Astrocyte (in vitro differentiated cells and primary cell): Measurements from ENCODE around the gene CIAO3. TPM values are rescaled to one million over a fixed set of nuclear protein-coding genes. Genes with fewer than 3 reads are reported as not detected.

Source experiments
- DNase-seq: peaks from one replicate; pipeline ENCODE4 v3.0.0-alpha.2; 2010; ENCODE audit warnings: low read depth
- FAIRE-seq: peaks from 2 replicates; lab custom pipeline; 2011; peaks lifted over from hg19 to GRCh38; lab: Jason Lieb, UNC
- H2AFZ ChIP-seq: 2 replicates; pipeline ENCODE4 v1.6.0; 2012; ENCODE audit warnings: low read depth, low read length, inconsistent platforms
- H3K27ac ChIP-seq: 2 replicates; pipeline ENCODE4 v1.5.1; 2011; ENCODE audit warnings: low read depth, low read length, inconsistent platforms
- H3K27me3 ChIP-seq: 2 replicates; pipeline ENCODE4 v1.6.0; 2011; ENCODE audit warnings: low read length, inconsistent platforms; ENCODE audit not compliant: insufficient read depth
- H3K36me3 ChIP-seq: 2 replicates; pipeline ENCODE4 v1.5.1; 2011; ENCODE audit warnings: low read length, inconsistent platforms; ENCODE audit not compliant: insufficient read depth
- H3K4me1 ChIP-seq: 2 replicates; pipeline ENCODE4 v1.5.1; 2011; ENCODE audit warnings: low read length, inconsistent platforms; ENCODE audit not compliant: insufficient read depth
- H3K4me2 ChIP-seq: 2 replicates; pipeline ENCODE4 v1.6.0; 2012; ENCODE audit warnings: low read length, inconsistent platforms
- H3K4me3 ChIP-seq: 2 replicates; pipeline ENCODE4 v1.5.1; 2011; ENCODE audit warnings: low read depth, mild to moderate bottlenecking, low read length, inconsistent platforms; ENCODE audit not compliant: insufficient read depth
- H3K79me2 ChIP-seq: 2 replicates; pipeline ENCODE4 v1.6.0; 2012; ENCODE audit warnings: mild to moderate bottlenecking, low read length, inconsistent platforms; ENCODE audit not compliant: insufficient read depth
- H3K9ac ChIP-seq: 2 replicates; pipeline ENCODE4 v1.6.0; 2012; ENCODE audit warnings: mild to moderate bottlenecking, low read length, inconsistent platforms
- H3K9me3 ChIP-seq: 2 replicates; pipeline ENCODE4 v1.5.1; 2012; ENCODE audit warnings: low read depth, mild to moderate bottlenecking, low read length, inconsistent platforms; ENCODE audit not compliant: insufficient read depth
- H4K20me1 ChIP-seq: 2 replicates; pipeline ENCODE4 v1.6.0; 2012; ENCODE audit warnings: low read length, inconsistent platforms; ENCODE audit not compliant: insufficient read depth
- H3K27ac Mint-ChIP-seq: one replicate; pipeline ENCODE4 v1.8.0; 2021; ENCODE audit warnings: mild to moderate bottlenecking, mixed read lengths; ENCODE audit not compliant: unreplicated experiment
- H3K27me3 Mint-ChIP-seq: one replicate; pipeline ENCODE4 v1.8.0; 2021; ENCODE audit warnings: low read depth, mixed read lengths; ENCODE audit not compliant: unreplicated experiment
- H3K36me3 Mint-ChIP-seq: one replicate; pipeline ENCODE4 v1.8.0; 2021; ENCODE audit warnings: low read depth, mixed read lengths; ENCODE audit not compliant: unreplicated experiment
- H3K4me1 Mint-ChIP-seq: one replicate; pipeline ENCODE4 v1.8.0; 2021; ENCODE audit warnings: low read depth, mixed read lengths; ENCODE audit not compliant: unreplicated experiment
- H3K4me3 Mint-ChIP-seq: one replicate; pipeline ENCODE4 v1.8.0; 2021; ENCODE audit warnings: mild to moderate bottlenecking, moderate library complexity, mixed read lengths; ENCODE audit not compliant: unreplicated experiment
- H3K9me3 Mint-ChIP-seq: one replicate; pipeline ENCODE4 v1.8.0; 2021; ENCODE audit warnings: mild to moderate bottlenecking, mixed read lengths; ENCODE audit not compliant: unreplicated experiment
- EZH2 ChIP-seq: IDR thresholded peaks from 2 replicates; pipeline ENCODE4 v1.6.1; 2012; ENCODE audit warnings: mild to moderate bottlenecking, low read length, inconsistent platforms; ENCODE audit not compliant: insufficient read depth
- total RNA-seq: library from RNA; stranded (reverse); gene quantifications from 2 replicates; pipeline ENCODE4 v1.2.1, GENCODE V29; 2021
- TF ChIP-seq, protein P1 (sequence below): IDR thresholded peaks from 2 replicates; pipeline ENCODE4 v1.5.1; 2011; ENCODE audit warnings: low read depth, mild to moderate bottlenecking, inconsistent platforms, low read length, moderate library complexity; ENCODE audit not compliant: insufficient read depth

Gene CIAO3
- total RNA-seq, 1 donor from 2014 or later: 19.6 TPM

DNA sequence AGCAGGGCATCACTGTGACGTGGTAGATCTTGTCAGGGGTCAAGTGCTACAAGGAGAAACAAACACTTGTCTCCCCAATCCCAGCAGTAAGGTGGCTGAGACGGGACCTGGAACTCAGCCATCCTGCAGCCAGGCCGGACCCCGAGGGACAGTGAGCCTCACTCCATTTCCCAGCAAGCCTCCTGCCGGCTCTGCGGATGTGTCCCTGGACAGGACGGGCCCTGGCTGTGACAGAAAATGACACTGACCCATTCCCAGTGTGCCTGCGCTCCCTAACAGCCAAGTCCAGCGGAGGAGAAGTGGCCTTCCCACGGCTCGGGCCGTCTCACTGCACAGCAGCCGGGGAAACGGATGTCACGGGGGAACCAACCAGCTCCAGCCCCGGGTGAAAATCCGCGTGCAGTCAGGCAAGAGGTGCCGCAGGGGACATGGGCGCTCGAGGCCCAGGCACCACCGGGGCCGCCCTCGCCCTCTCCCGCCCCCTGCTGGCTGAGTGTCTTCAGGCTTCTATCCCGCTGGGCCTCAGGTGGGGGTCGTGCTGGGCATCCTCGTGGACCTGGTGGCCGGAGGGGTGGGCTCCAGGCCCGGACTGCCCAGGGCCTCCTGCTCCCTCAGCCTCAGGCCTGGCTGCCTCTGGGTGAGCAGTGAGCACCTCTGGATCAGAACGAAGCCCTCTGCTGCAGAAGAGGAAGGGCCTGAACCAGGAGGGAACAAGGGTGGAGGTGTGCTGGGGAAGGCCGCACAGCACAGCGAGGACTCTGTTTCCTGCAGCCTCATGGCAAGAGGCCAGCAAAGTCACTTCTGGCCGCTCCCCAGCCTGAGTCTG, 7.2 kb downstream of the CIAO3 start:
- Mint-ChIP-seq H3K4me1 (no peaks in the 10 kb centered on the region), H3K9me3 (no peaks in the 10 kb centered on the region), H3K4me3 (no peak overlapping the region), H3K27me3 (no peaks in the 10 kb centered on the region), H3K27ac (no peak overlapping the region), H3K36me3 (peaks cover 15% of the 10 kb centered on the region)
- Histone ChIP-seq H4K20me1 (no peaks in the 10 kb centered on the region), H3K4me2 (no peak overlapping the region), H3K27me3 (no peaks in the 10 kb centered on the region), H3K27ac (no peak overlapping the region), H2AFZ (no peak overlapping the region), H3K4me1 (peaks cover under 1% of the 10 kb centered on the region), H3K4me3 (no peak overlapping the region), H3K9ac (no peak overlapping the region), H3K79me2 (no peaks in the 10 kb centered on the region), H3K36me3 (peaks cover 4% of the 10 kb centered on the region), H3K9me3 (no peaks in the 10 kb centered on the region)
- TF ChIP-seq, protein P1, sequence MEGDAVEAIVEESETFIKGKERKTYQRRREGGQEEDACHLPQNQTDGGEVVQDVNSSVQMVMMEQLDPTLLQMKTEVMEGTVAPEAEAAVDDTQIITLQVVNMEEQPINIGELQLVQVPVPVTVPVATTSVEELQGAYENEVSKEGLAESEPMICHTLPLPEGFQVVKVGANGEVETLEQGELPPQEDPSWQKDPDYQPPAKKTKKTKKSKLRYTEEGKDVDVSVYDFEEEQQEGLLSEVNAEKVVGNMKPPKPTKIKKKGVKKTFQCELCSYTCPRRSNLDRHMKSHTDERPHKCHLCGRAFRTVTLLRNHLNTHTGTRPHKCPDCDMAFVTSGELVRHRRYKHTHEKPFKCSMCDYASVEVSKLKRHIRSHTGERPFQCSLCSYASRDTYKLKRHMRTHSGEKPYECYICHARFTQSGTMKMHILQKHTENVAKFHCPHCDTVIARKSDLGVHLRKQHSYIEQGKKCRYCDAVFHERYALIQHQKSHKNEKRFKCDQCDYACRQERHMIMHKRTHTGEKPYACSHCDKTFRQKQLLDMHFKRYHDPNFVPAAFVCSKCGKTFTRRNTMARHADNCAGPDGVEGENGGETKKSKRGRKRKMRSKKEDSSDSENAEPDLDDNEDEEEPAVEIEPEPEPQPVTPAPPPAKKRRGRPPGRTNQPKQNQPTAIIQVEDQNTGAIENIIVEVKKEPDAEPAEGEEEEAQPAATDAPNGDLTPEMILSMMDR: no peak
- TF ChIP-seq EZH2: no peak
- no peak for DNase-seq
- FAIRE-seq: no peak

DNA sequence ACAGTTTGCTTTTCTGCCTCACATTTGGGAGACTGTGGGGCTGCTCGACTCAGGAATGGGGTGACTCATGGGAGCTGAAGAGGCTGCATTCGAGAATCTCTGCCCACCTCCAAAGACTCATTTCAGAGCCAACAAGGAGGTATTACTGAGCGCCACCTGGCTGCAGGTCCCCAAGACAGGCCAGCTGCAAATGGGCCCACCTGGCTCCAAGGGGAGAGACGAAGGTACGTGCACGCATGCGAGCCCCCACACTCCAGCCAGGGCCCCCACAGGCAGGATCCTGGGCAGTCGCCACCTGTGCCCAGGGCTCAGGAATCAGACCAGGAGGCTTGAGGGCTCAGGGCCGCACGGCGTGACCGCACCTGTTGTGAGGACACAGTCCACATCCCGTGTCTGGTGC, 7.9 kb downstream of the CIAO3 start:
- Histone ChIP-seq H3K4me3 (no peak overlapping the region), H3K4me2 (no peak overlapping the region), H3K79me2 (no peaks in the 10 kb centered on the region), H3K9ac (no peak overlapping the region), H3K4me1 (peaks cover 3% of the 10 kb centered on the region), H3K36me3 (peaks cover 4% of the 10 kb centered on the region), H3K27me3 (no peaks in the 10 kb centered on the region), H2AFZ (no peak overlapping the region), H4K20me1 (no peaks in the 10 kb centered on the region), H3K27ac (no peak overlapping the region), H3K9me3 (no peaks in the 10 kb centered on the region)
- DNase-seq (no peak), FAIRE-seq (no peak)
- no peaks in the 10 kb centered on the region for H3K27me3 Mint-ChIP-seq
- TF ChIP-seq, protein P1: no peak
- no peak for TF ChIP-seq EZH2
- H3K27ac Mint-ChIP-seq: no peak overlapping the region
- H3K4me1 Mint-ChIP-seq: no peaks in the 10 kb centered on the region
- H3K36me3 Mint-ChIP-seq: peaks cover 15% of the 10 kb centered on the region
- no peaks in the 10 kb centered on the region for H3K9me3 Mint-ChIP-seq
- no peak overlapping the region for H3K4me3 Mint-ChIP-seq

DNA sequence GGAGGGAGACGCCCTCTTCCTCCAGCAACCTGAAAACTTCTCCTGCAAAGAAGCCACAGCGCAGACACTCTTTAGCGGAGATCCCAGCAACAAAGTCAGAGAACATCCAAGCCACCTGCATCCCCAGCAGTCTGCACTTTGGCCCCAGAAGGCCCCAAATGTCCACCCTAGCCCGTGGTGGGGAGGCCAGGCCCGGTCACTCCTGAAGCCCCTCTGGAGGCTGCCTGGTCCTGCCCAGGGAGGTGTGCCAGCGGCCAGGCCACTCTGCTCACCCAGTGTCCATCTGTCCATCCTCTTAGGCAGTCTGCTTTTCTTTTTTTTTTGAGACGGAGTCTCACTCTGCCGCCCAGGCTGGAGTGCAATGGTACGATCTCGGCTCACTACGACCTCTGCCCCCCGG, 8.5 kb downstream of the CIAO3 start:
- no peak overlapping the region for H3K4me2 ChIP-seq
- no peaks in the 10 kb centered on the region for H3K9me3 ChIP-seq
- H2AFZ ChIP-seq: no peak overlapping the region
- H3K27me3 Mint-ChIP-seq: no peaks in the 10 kb centered on the region
- H3K9me3 Mint-ChIP-seq: no peaks in the 10 kb centered on the region
- H3K36me3 Mint-ChIP-seq: peaks cover 12% of the 10 kb centered on the region
- H3K4me1 Mint-ChIP-seq: no peaks in the 10 kb centered on the region
- no peak for FAIRE-seq
- H3K27ac Mint-ChIP-seq: no peak overlapping the region
- H3K79me2 ChIP-seq: no peaks in the 10 kb centered on the region
- no peak for DNase-seq
- H4K20me1 ChIP-seq: no peaks in the 10 kb centered on the region
- H3K27me3 ChIP-seq: no peaks in the 10 kb centered on the region
- peaks cover 8% of the 10 kb centered on the region for H3K4me1 ChIP-seq
- no peak overlapping the region for H3K4me3 ChIP-seq
- no peak overlapping the region for H3K27ac ChIP-seq
- TF ChIP-seq, protein P1: no peak
- no peak for TF ChIP-seq EZH2
- no peak overlapping the region for H3K9ac ChIP-seq
- H3K4me3 Mint-ChIP-seq: no peak overlapping the region
- H3K36me3 ChIP-seq: peaks cover 4% of the 10 kb centered on the region
